Measurements from ENCODE around the gene RBM11.

GRCh38 chr21:14243461-14243860 lies 27.5 kb downstream of the RBM11 start:
- TF ChIP-seq CTCF (IDR thresholded peaks at IDR 0.05) (no peak), POLR2AphosphoS5 (IDR thresholded peaks at IDR 0.05; ENCODE audit: insufficient read depth in 1 of 2, low read depth in 1 of 2) (no peak), POLR2A (IDR thresholded peaks at IDR 0.05) (no peak)
